A673 (cell line): Measurements from ENCODE around the gene GLI3.

Experiments
- EZH2 ChIP-seq: fragments of 200-600 bp; sonication (generic); IDR thresholded peaks from 2 replicates; pipeline ENCODE4 v1.6.1; 2017; ENCODE audit warnings: borderline replicate concordance, low read depth, mild to moderate bottlenecking, mixed read lengths, antibody characterized with exemption, low read length; ENCODE audit not compliant: poor library complexity, severe bottlenecking
- TF ChIP-seq, protein P1 (sequence below): fragments of 300-800, 200-600 bp; sonication (generic); conservative IDR thresholded peaks from 2 replicates; pipeline ENCODE4 v1.5.1; 2017; ENCODE audit warnings: low read depth, mild to moderate bottlenecking, antibody characterized with exemption, low read length, moderate library complexity, mixed read lengths

DNA sequence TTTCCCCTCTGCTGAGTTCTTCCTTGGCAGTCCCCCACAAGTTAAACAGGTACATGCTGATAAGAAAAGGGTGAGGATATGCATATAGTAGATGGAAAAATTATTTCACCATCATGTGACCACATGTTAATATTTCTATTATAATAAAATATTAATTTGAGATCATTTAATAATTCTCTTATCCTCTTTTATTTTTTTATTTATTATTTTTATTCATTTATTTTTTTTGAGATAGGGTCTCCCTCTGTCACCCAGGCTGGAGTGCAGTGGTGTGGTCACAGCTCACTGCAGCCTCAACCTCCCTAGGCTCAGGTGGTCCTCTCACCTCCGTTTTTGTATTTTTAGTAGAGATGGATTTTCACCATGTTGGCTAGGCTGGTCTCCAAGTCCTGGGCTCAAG is 11.6 kb upstream of the GLI3 start:
- no peak for TF ChIP-seq EZH2
- TF ChIP-seq, protein P1, sequence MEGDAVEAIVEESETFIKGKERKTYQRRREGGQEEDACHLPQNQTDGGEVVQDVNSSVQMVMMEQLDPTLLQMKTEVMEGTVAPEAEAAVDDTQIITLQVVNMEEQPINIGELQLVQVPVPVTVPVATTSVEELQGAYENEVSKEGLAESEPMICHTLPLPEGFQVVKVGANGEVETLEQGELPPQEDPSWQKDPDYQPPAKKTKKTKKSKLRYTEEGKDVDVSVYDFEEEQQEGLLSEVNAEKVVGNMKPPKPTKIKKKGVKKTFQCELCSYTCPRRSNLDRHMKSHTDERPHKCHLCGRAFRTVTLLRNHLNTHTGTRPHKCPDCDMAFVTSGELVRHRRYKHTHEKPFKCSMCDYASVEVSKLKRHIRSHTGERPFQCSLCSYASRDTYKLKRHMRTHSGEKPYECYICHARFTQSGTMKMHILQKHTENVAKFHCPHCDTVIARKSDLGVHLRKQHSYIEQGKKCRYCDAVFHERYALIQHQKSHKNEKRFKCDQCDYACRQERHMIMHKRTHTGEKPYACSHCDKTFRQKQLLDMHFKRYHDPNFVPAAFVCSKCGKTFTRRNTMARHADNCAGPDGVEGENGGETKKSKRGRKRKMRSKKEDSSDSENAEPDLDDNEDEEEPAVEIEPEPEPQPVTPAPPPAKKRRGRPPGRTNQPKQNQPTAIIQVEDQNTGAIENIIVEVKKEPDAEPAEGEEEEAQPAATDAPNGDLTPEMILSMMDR, result no peak
